Embryonic facial prominence (tissue), 1 donor: ENCODE results near the gene MAPK8IP3.
A peak's percentile ranks its signal among the peaks of the same experiment; 100 is the strongest.

Experiments used
- DNase-seq: peaks from one replicate; pipeline ENCODE4 v3.0.0-alpha.2; 2016; ENCODE audit errors: extremely low spot score

Gene MAPK8IP3

GRCh38 chr16:1775006-1775845 is 69.2 kb downstream of the MAPK8IP3 start:
- no peak for DNase-seq

GRCh38 chr16:1775846-1776671 is 70.1 kb downstream of the MAPK8IP3 start:
- DNase-seq = no peak

- no peak for DNase-seq
Measured at GRCh38 chr16:1776672-1776955, 70.6 kb downstream of the MAPK8IP3 start.

- DNase-seq = no peak
Measured at GRCh38 chr16:1776991-1777374, 71.0 kb downstream of the MAPK8IP3 start.

GRCh38 chr16:1777375-1778199 is 71.6 kb downstream of the MAPK8IP3 start:
- DNase-seq = no peak

GRCh38 chr16:1778200-1779179 is 72.5 kb downstream of the MAPK8IP3 start:
- no peak for DNase-seq

GRCh38 chr16:1779234-1779701 is 73.3 kb downstream of the MAPK8IP3 start:
- DNase-seq = no peak

GRCh38 chr16:1779741-1780676 is 74.0 kb downstream of the MAPK8IP3 start:
- no peak for DNase-seq

- no peak for DNase-seq
Measured at GRCh38 chr16:1780677-1781072, 74.7 kb downstream of the MAPK8IP3 start.

GRCh38 chr16:1781254-1781653 is 75.3 kb downstream of the MAPK8IP3 start:
- no peak for DNase-seq

- no peak for DNase-seq
Measured at GRCh38 chr16:1781758-1782407, 75.9 kb downstream of the MAPK8IP3 start.

- peak; percentile 100 for DNase-seq
Measured at GRCh38 chr16:1782408-1783264, 76.6 kb downstream of the MAPK8IP3 start, which contains the start of the genes NUBP2 and SPSB3. Gene NUBP2 (plus strand): TSS chr16:1782960. CDS start chr16:1783021, 61 bp downstream. Gene SPSB3 (minus strand): TSS chr16:1782571. CDS start chr16:1781483, 1,088 bp downstream.

- no peak for DNase-seq
Measured at GRCh38 chr16:1784977-1785845, 79.2 kb downstream of the MAPK8IP3 start.

- DNase-seq = no peak
Measured at GRCh38 chr16:1785846-1786170, 79.8 kb downstream of the MAPK8IP3 start.

- DNase-seq = no peak
Measured at GRCh38 chr16:1786242-1787055, 80.5 kb downstream of the MAPK8IP3 start.

GRCh38 chr16:1787056-1787321 is 81.0 kb downstream of the MAPK8IP3 start:
- no peak for DNase-seq
